Transverse colon (tissue), 4 donors: ENCODE measurements around the gene TNNT2. TPM values are rescaled to one million over a fixed set of nuclear protein-coding genes. Genes with fewer than 3 reads are reported as not detected.

Experiments used
- DNase-seq: peaks from one replicate; pipeline ENCODE4 v3.0.0-alpha.2; 2019
- H3K27ac ChIP-seq, 4 donors: fragments of 200-600 bp; sonication (generic); 2 replicates each; pipeline ENCODE4 v1.5.1; 2016 to 2018; ENCODE audit warnings: inconsistent platforms in 4 of 4
- H3K27me3 ChIP-seq: fragments of 200-600 bp; sonication (generic); 2 replicates; pipeline ENCODE4 v1.5.1; 2017; ENCODE audit warnings: inconsistent platforms
- H3K36me3 ChIP-seq, 4 donors: fragments of 200-600 bp; sonication (generic); 2 replicates each; pipeline ENCODE4 v1.5.1; 2017 to 2019; ENCODE audit warnings: inconsistent platforms in 4 of 4
- H3K4me1 ChIP-seq, 4 donors: fragments of 200-600 bp; sonication (generic); 2 replicates each; pipeline ENCODE4 v1.5.1; 2017 to 2020; ENCODE audit warnings: inconsistent platforms in 4 of 4
- H3K4me3 ChIP-seq, 4 donors: fragments of 200-600 bp; sonication (generic); 1 replicate in 1 of 4; 2 replicates in 3 of 4; pipeline versions ENCODE4 v1.5.1 to v1.6.1; 2017 to 2019; ENCODE audit warnings: inconsistent platforms in 4 of 4
- H3K9me3 ChIP-seq, 2 donors: fragments of 200-600 bp; sonication (generic); 2 replicates each; pipeline ENCODE4 v1.5.1; 2017 to 2019; ENCODE audit warnings: inconsistent platforms in 2 of 2
- CTCF ChIP-seq, 5 experiments: fragments of 200-600 bp in 3 of 5; fragments of 450-650 bp in 2 of 5; sonication (generic) in 3 of 5; IDR thresholded peaks; 1 replicate in 2 of 5; 2 replicates in 3 of 5; pipeline ENCODE4 v1.5.1; 2016 to 2017; ENCODE audit warnings: antibody characterized with exemption in 5 of 5, inconsistent platforms in 3 of 5, mild to moderate bottlenecking in 2 of 5, moderate library complexity in 1 of 5
- EP300 ChIP-seq: sonication (generic); formaldehyde crosslinking; IDR thresholded peaks from one replicate; pipeline ENCODE4 v1.6.1; 2017; ENCODE audit warnings: antibody characterized with exemption, low read depth
- POLR2A ChIP-seq: fragments of 450-650 bp; IDR thresholded peaks from one replicate; pipeline ENCODE4 v1.6.1; 2016; ENCODE audit warnings: antibody characterized with exemption, mild to moderate bottlenecking, moderate library complexity
- POLR2AphosphoS5 ChIP-seq, 3 donors: sonication (generic); formaldehyde crosslinking; IDR thresholded peaks; one replicate each; pipeline ENCODE4 v1.6.1; 2016; ENCODE audit warnings: antibody characterized with exemption in 3 of 3
- WGBS, 2 donors: methylation state at CpG; one replicate each; pipeline ENCODE4 v1.1.5; 2018; ENCODE audit warnings: low coverage in 1 of 2; 5-methylcytosine and 5-hydroxymethylcytosine counted together
- in situ Hi-C, 4 donors: fragments of 200-750 bp; cut with MboI; loops; one replicate each; pipeline versions ENCODE4 v1.15.0 to v1.15.1; 2017; ENCODE audit warnings: low sequenced_read_pairs in 3 of 4, low pct_ligation_motif_present in 1 of 4, low pct_unique_long_range_greater_than_20kb in 1 of 4
- intact Hi-C: fragments of 100-400 bp; cut with DNase I; formaldehyde crosslinking; loops from one replicate; pipeline ENCODE4 v1.15.1; 2023; ENCODE audit warnings: low total_unique reads
- total RNA-seq, 4 donors: library from RNA; depleted of rRNA; stranded (reverse); fragments of >200 nt; gene quantifications; one replicate each; pipeline ENCODE4 v1.1.0, GENCODE V29; 2016

TNNT2 gene
- total RNA-seq, 4 donors from 2014 or later, result 0.14 to 0.95 TPM; not detected in 2

GRCh38 chr1:201320168-201320788 is 57.2 kb downstream of the TNNT2 start:
- TF ChIP-seq EP300 (no peak), POLR2A (no peak), POLR2AphosphoS5 (IDR thresholded peaks at IDR 0.05) (no peak), CTCF (IDR thresholded peaks at IDR 0.05) (no peak)
- DNase-seq, result no peak
- no peak overlapping the region for H3K27ac ChIP-seq
- in situ Hi-C loops (no loop called here), intact Hi-C loops (no loop called here)
- no peaks in the 10 kb centered on the region for H3K9me3 ChIP-seq
- no peaks in the 10 kb centered on the region for H3K27me3 ChIP-seq
- no peak overlapping the region for H3K4me3 ChIP-seq
- no peaks in the 10 kb centered on the region for H3K4me1 ChIP-seq
- H3K36me3 ChIP-seq, result no peaks in the 10 kb centered on the region
- WGBS, 2 donors, result 81 to 89% methylated on average over 6 to 12 of the region's 12 CpGs

GRCh38 chr1:201319631-201320030 is 57.8 kb downstream of the TNNT2 start:
- DNase-seq, result no peak
- Histone ChIP-seq H3K27ac (no peak overlapping the region), H3K4me1 (no peaks in the 10 kb centered on the region), H3K36me3 (no peaks in the 10 kb centered on the region), H3K4me3 (no peak overlapping the region), H3K9me3 (no peaks in the 10 kb centered on the region), H3K27me3 (no peaks in the 10 kb centered on the region)
- in situ Hi-C loops, result no loop called here
- intact Hi-C loops, result no loop called here
- WGBS, 2 donors, result 93 to 100% methylated on average over 2 to 6 of the region's 6 CpGs
- TF ChIP-seq POLR2A (no peak), CTCF (IDR thresholded peaks at IDR 0.05) (no peak), POLR2AphosphoS5 (IDR thresholded peaks at IDR 0.05) (no peak), EP300 (no peak)

- Histone ChIP-seq H3K27me3 (no peaks in the 10 kb centered on the region), H3K9me3 (no peaks in the 10 kb centered on the region), H3K27ac (no peak overlapping the region), H3K4me1 (no peaks in the 10 kb centered on the region), H3K4me3 (no peak overlapping the region), H3K36me3 (no peaks in the 10 kb centered on the region)
- intact Hi-C loops (no loop called here), in situ Hi-C loops (no loop called here)
- TF ChIP-seq POLR2AphosphoS5 (IDR thresholded peaks at IDR 0.05) (no peak), POLR2A (no peak), EP300 (no peak), CTCF (IDR thresholded peaks at IDR 0.05) (no peak)
- WGBS, 2 donors, result 81 to 83% methylated on average over 2 to 15 of the region's 15 CpGs
- DNase-seq, result no peak
Measured at GRCh38 chr1:201318504-201319340, 58.8 kb downstream of the TNNT2 start.

- H3K9me3 ChIP-seq, result no peaks in the 10 kb centered on the region
- DNase-seq, result no peak
- in situ Hi-C loops, result no loop called here
Measured at GRCh38 chr1:201317551-201317950, 59.9 kb downstream of the TNNT2 start.

More at GRCh38 chr1:201317551-201317950, 59.9 kb downstream of the TNNT2 start:
- intact Hi-C loops, result no loop called here
- WGBS, 2 donors, result 95% methylated on average over 13 of the region's 13 CpGs; no CpG with 5 or more reads in 1 of the 2 donors
- Histone ChIP-seq H3K36me3 (no peaks in the 10 kb centered on the region), H3K4me3 (no peak overlapping the region), H3K4me1 (no peaks in the 10 kb centered on the region), H3K27me3 (no peaks in the 10 kb centered on the region), H3K27ac (no peak overlapping the region)
- TF ChIP-seq POLR2A (no peak), EP300 (no peak), POLR2AphosphoS5 (IDR thresholded peaks at IDR 0.05) (no peak), CTCF (IDR thresholded peaks at IDR 0.05) (no peak)
